Measurements from ENCODE around the gene UNC45B. TPM values are rescaled to one million over a fixed set of nuclear protein-coding genes. Genes with fewer than 3 reads are reported as not detected.

Gene UNC45B
- total RNA-seq, 4 donors from 2014 or later = 0.05 to 0.31 (median 0.13) TPM; not detected in 1

- 82% methylated on average over 2 to 3 of the region's 3 CpGs for WGBS, 2 donors (ENCODE audit: low coverage in 1 of 2)
- no peak for ATAC-seq
- H3K9me3 ChIP-seq = no peaks in the 10 kb centered on the region
- no peak overlapping the region for H3K4me3 ChIP-seq
- no peaks in the 10 kb centered on the region for H3K4me1 ChIP-seq
- TF ChIP-seq POLR2A (IDR thresholded peaks at IDR 0.05) (no peak), POLR2AphosphoS5 (IDR thresholded peaks at IDR 0.05) (no peak), EP300 (IDR thresholded peaks at IDR 0.05) (no peak)
- TF ChIP-seq, protein P1, sequence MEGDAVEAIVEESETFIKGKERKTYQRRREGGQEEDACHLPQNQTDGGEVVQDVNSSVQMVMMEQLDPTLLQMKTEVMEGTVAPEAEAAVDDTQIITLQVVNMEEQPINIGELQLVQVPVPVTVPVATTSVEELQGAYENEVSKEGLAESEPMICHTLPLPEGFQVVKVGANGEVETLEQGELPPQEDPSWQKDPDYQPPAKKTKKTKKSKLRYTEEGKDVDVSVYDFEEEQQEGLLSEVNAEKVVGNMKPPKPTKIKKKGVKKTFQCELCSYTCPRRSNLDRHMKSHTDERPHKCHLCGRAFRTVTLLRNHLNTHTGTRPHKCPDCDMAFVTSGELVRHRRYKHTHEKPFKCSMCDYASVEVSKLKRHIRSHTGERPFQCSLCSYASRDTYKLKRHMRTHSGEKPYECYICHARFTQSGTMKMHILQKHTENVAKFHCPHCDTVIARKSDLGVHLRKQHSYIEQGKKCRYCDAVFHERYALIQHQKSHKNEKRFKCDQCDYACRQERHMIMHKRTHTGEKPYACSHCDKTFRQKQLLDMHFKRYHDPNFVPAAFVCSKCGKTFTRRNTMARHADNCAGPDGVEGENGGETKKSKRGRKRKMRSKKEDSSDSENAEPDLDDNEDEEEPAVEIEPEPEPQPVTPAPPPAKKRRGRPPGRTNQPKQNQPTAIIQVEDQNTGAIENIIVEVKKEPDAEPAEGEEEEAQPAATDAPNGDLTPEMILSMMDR (IDR thresholded peaks at IDR 0.05) = no peak
- no peaks in the 10 kb centered on the region for H3K36me3 ChIP-seq
- peaks cover 28% of the 10 kb centered on the region for H3K27me3 ChIP-seq
- no peak overlapping the region for H3K27ac ChIP-seq
Observed at GRCh38 chr17:35235289-35235688, 87.7 kb downstream of the UNC45B start.

DNA sequence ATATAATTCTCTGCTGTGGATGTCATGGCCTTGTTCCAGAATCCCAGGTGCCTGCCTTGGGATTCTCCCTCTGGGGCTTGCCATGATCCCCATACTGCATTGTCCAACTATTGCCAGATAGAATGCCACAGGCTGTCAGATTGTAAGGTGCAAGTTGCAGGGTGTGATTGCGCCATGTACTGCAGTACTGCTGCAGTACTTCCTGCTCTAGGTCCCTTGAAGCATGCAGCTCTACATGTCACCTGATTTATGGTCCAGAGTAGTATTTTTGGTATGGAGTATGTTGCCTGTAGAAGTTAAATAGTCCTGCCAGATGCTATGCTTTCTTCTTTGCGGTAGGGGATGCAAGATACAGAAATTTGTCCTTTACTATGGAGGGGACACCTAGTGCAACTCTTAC, 88.3 kb downstream of the UNC45B start:
- Histone ChIP-seq H3K27me3 (peaks cover 28% of the 10 kb centered on the region), H3K4me3 (no peak overlapping the region), H3K9me3 (no peaks in the 10 kb centered on the region), H3K36me3 (no peaks in the 10 kb centered on the region), H3K4me1 (no peaks in the 10 kb centered on the region), H3K27ac (no peak overlapping the region)
- ATAC-seq = no peak
- TF ChIP-seq, protein P1 (IDR thresholded peaks at IDR 0.05) = no peak
- no peak for TF ChIP-seq POLR2A (IDR thresholded peaks at IDR 0.05)
- no peak for TF ChIP-seq POLR2AphosphoS5 (IDR thresholded peaks at IDR 0.05)
- TF ChIP-seq EP300 (IDR thresholded peaks at IDR 0.05) = no peak
- 52 to 88% methylated on average over 2 of the region's 2 CpGs for WGBS, 2 donors (ENCODE audit: low coverage in 1 of 2)

GRCh38 chr17:35236821-35237220, 89.2 kb downstream of the UNC45B start:
- Histone ChIP-seq H3K4me3 (no peak overlapping the region), H3K36me3 (no peaks in the 10 kb centered on the region), H3K27me3 (peaks cover 28% of the 10 kb centered on the region), H3K4me1 (peaks cover 0 to 6% (median 3%) of the 10 kb centered on the region in 3 donors), H3K27ac (no peak overlapping the region), H3K9me3 (no peaks in the 10 kb centered on the region)
- 71 to 87% methylated on average over 5 of the region's 5 CpGs for WGBS, 2 donors (ENCODE audit: low coverage in 1 of 2)
- TF ChIP-seq POLR2A (IDR thresholded peaks at IDR 0.05) = no peak
- no peak for TF ChIP-seq POLR2AphosphoS5 (IDR thresholded peaks at IDR 0.05)
- TF ChIP-seq, protein P1 (IDR thresholded peaks at IDR 0.05) = no peak
- TF ChIP-seq EP300 (IDR thresholded peaks at IDR 0.05) = no peak
- no peak for ATAC-seq

DNA sequence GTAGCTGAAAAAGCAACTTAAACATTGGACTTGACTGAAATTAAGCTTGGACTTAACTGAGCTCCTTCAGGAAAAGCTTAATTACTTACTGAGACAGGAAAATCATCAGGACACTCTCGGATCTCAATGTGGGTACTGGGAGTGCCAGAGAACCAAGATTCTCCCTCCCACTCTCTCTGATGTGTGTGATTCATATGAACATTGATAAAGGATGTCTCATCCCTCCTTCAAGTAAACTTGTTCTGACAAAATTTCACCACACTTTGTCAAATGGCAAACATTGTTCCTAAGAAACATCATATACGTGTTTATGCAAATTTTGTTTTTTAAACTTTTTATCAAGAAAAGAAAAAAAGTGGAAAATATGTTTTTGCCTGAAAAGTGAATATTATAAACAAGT, 91.2 kb downstream of the UNC45B start:
- TF ChIP-seq, protein P1 (IDR thresholded peaks at IDR 0.05) = no peak
- TF ChIP-seq EP300 (IDR thresholded peaks at IDR 0.05) (no peak), POLR2A (IDR thresholded peaks at IDR 0.05) (no peak), POLR2AphosphoS5 (IDR thresholded peaks at IDR 0.05) (no peak)
- H3K4me3 ChIP-seq = no peak overlapping the region
- 50 to 71% methylated on average over 2 of the region's 2 CpGs for WGBS, 2 donors (ENCODE audit: low coverage in 1 of 2)
- ATAC-seq = no peak
- peaks cover 21% of the 10 kb centered on the region for H3K27me3 ChIP-seq
- no peaks in the 10 kb centered on the region for H3K9me3 ChIP-seq
- peaks cover 0 to 15% (median 6%) of the 10 kb centered on the region in 3 donors for H3K4me1 ChIP-seq
- H3K36me3 ChIP-seq = no peaks in the 10 kb centered on the region
- no peak overlapping the region for H3K27ac ChIP-seq

Other genes starting within 250 kb of the UNC45B start
- gene CCT6B, start 186.4 kb upstream of the UNC45B start, total RNA-seq = 1 to 10 TPM; 2.5 to 4.0 (median 2.8) TPM
- 10 to 100 TPM; 12.7 to 15.0 (median 13.5) TPM for gene ZNF830, start 186.3 kb upstream of the UNC45B start, total RNA-seq
- gene LIG3, start 167.3 kb upstream of the UNC45B start, total RNA-seq = 10 to 100 TPM; 25.0 to 36.3 (median 29.9) TPM
- 10 to 100 TPM; 16.7 to 43.8 (median 30.8) TPM for gene RFFL, start 84.1 kb upstream of the UNC45B start, total RNA-seq
- 10 to 100 TPM in 2 of 4 donors, 1 to 10 TPM in 2; 5.1 to 11.1 (median 9.1) TPM for gene RAD51D, start 28.0 kb upstream of the UNC45B start, total RNA-seq
- gene FNDC8, start 26.2 kb upstream of the UNC45B start, total RNA-seq = not detected
- 10 to 100 TPM in 2 of 4 donors, 1 to 10 TPM in 2; 7.6 to 12.3 (median 9.3) TPM for gene NLE1, start 5.5 kb upstream of the UNC45B start, total RNA-seq
- gene SLC35G3, start 46.6 kb downstream of the UNC45B start, total RNA-seq = not detected
- gene SLFN5, start 95.3 kb downstream of the UNC45B start, total RNA-seq = 10 to 100 TPM; 23.5 to 51.2 (median 31.1) TPM
- gene SLFN11, start 225.8 kb downstream of the UNC45B start, total RNA-seq = 10 to 100 TPM; 17.1 to 25.7 (median 22.2) TPM

Measured in gastroesophageal sphincter (tissue), 4 donors.